Hematopoietic multipotent progenitor cell treated with erythropoietin and hydrocortisone succinate and interleukin-3 and kit ligand, for 6 days (in vitro differentiated cells): ENCODE results near the gene KLF9.

Experiments
- DNase-seq: peaks from one replicate; pipeline ENCODE4 v3.0.0-alpha.2; 2015

The KLF9 gene

DNA sequence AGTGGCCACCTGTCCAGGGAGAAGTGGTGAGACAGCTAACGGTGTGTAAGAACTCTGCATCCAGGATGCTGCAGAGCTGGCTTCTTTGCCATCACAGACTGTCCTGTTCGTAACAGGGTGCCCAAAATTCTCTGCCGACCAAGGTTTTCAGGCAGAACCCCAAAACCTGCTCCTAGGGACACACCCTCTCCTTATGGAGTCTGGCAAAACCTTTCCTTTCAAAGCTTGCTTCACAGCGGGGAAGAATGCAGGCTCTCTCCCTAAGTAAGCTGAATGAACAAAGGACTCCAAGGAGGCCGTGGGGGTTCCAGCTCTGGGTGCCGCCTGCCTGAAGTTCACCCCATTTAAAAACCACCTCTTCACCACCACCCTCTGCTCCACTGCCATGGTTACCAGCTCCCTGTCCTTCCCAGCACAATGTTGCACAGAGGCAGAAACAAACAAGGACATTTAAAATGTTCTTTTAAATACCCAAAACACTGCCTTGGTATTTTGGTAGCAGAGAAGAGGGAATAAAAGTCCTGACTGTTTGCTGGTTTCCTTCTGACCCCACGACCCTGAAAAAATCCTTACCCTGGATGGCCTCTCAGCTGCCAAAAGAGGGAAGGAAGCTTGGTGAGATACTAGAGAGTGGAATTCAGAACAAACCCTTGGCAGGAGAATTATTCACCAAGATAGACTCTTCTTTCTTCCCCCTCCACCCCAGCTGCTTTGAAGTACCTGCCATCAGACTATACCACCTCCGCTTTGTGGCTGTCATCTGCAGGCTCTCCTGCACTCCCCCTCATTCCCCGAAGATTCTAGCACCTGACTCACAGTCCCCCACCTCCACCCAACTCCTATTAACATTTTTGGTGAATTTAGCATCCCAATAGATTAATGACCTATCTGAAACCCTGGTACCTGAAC is 7.1 kb upstream of the KLF9 start:
- no peak for DNase-seq

GRCh38 chr9:70420441-70421271 is 6.2 kb upstream of the KLF9 start:
- DNase-seq, result peak; percentile 69

GRCh38 chr9:70419556-70420440 is 5.3 kb upstream of the KLF9 start:
- peak; percentile 98 for DNase-seq

DNA sequence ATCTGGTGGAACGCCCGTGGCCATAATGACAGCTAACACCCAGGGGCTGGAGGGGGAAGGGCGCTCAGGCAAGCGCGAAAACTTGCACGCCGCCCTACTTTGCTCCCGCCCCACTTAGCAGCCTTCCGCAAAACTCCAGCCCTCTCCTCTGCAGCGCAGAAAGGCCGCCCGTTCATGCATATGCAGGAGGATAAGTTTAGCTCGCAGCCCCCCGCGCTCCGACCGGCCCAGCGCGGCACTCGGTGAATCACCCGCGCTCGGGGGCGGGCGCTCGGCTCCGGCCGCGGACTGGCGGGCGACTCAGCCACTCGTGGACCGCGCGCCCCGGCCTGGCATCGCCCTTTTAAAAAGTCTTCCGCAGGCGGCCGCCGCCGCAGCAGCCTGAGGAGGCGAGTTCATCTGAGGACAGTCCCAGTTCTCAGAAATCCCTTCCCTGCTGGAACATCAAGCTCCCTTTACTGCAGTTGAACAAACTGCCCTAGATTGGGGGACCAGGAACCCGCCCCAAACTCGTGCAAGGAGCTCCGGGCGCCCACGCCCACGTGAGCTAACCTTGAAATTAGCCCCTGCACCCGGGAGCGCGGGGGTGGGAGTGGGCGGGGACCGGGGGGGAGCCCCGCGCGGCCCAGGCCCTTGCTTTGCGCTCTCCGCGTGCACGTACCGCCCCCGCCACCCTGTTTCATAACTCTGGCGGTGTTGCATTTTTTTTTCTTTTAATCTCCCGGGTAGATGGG is 4.5 kb upstream of the KLF9 start:
- DNase-seq, result peak; percentile 99

DNA sequence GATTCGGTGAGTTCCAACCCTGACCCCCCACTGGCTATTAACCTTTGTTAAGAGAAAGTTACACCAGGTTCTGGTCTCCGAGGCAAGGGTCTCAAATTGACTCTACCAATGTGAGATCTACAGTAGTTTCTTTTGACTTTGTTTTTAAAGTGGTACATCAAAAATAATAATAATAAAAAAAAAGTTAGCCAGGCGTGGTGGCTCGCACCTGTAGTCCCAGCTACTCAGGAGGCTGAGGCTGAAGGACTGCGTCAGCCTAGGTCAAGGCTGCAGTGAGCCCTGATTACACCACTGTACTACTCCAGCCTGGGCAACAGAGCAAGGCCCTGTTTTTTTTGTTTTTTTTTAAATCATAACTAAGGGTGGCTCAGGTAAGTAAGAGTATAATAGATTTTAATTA is 1.0 kb upstream of the KLF9 start:
- no peak for DNase-seq

- DNase-seq, result no peak
Observed at GRCh38 chr9:70415041-70415440, 584 bp upstream of the KLF9 start.

DNA sequence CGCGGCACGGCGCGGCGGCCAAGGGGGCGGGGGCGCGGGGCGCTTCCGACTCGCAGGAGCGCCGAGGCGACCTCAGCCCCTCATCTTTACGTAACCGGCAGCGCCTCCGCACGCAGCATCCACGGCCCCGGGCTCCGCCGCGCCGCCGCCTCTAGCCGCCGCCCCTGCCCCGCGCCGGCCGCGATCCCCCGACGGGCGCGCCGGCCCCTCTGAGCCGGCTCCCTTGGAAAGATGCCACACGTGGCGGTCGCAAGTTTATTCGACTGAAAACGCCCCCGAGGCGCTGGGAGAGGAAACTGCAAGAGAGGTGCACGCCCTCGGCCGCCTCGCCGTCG is 1.0 kb downstream of the KLF9 start:
- peak; percentile 87 for DNase-seq

DNA sequence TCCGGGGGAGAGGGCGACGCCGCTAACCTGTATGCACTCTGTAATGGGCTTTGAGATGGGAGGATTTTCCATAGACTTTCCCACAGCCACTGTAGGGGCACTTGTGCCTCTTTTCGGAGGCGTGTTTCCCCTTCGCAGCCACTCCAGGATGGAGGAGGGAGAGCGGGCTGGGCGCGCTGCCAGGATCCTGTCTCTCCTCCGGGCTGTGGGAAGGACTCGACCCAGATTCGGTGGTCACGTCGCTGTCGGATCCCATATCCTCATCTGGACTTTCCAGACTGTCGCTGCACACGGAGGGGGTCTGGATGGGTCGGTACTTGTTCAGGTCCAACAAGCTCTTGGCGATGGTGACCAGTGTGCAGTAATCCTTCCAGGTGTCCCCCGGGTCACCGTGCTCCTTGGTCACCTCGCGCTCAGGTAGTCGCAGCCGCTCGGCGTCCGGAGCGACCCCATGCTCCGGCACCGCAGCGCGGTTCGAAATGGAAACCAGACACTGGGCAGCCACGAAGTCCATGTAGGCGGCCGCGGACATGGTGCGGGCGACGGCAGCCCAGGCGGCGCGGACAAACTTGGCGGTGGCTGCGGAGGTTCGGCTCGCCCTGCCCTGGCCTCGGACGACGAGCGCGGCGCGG is 1.5 kb downstream of the KLF9 start:
- DNase-seq, result peak; percentile 67

GRCh38 chr9:70411930-70412831 is 2.3 kb downstream of the KLF9 start:
- DNase-seq, result peak; percentile 95

DNA sequence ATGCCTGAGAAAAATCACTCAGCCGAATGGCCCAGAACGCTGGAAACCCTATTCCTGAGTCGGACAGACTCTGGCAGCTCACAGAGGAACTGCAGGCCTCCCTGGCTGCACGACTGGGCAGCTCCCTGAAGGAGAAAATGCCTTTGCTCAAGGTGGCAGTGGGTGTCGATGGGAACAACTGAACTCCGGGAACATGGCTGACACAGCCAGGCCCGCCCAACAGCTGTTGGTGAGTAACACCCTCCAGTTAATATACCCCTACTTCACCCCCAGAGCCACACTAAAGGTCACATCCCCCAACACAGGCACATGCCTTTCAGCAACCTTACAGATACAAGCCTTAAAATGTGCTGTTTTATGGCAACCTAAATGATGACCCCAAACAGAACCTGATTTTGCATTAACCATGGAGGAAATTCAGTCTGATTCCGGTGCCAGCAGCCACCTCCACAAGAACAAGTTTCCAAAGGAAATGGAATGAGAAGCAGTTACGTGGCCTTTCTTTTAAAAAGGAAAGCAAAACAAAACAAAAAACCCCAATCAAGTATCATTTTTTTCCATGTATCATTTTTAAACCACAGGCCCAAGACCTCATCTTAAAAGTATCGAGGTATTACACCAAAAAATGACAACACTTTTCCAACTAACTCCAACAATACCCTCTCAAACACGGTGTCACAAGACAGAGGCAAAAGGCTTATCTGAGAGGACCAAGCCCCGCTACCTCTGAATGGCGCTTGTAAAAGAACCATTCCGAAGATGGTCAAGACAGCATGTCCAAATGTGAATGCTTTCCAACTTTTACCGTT is 3.1 kb downstream of the KLF9 start:
- DNase-seq, result peak; percentile 53

DNA sequence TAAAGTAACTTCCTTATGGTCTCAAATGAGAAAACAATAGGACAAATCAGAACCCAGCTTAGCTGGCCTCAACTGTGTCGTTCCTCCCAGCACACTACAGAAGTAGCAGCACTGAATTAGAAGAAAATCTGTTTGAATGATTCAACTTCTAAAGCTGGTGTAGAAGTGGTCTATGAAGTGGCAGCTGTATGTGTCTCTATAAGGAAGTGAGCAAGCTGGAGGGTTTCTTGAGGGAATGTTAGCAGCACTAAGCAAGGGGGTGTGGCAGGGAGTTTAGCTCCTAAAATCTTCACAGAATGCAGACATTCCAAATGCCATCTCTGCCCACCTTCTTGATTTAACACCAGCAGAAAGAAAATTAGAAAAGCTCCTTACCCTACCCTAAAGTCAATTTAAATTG is 4.1 kb downstream of the KLF9 start:
- peak; percentile 39 for DNase-seq

- DNase-seq, result no peak
Observed at GRCh38 chr9:70409800-70410199, 4.7 kb downstream of the KLF9 start.

GRCh38 chr9:70409280-70409679 is 5.2 kb downstream of the KLF9 start:
- no peak for DNase-seq

DNA sequence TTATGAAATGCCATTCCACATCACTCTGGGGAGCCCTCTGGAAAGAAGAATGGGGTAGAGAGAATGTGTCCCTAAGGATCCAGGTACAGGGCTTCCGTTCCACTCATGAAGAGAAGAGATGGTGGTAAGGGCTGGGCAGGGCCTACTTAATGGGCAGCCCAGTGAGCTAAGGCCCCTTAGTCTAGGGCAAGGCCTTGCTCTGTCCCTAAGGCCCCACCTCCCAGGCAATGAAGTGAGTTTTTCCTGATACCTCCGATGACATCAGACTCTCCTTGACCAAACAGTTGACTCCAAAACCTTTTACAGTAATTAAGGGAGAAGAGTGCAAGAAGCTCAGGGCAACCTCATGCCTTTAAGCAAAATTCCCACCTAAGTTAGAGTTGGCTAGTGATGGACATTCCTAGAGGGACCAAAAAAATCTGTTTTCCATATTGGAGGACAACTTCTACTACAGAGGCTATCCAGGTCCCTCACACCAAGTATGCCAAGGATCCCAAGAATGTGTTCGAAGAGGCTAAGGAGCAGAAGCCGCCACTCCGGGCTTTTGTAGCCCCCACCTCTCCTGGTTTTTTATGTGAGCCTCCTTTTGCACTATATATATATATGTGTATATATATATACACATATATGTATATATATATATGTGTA is 5.9 kb downstream of the KLF9 start:
- DNase-seq, result no peak

DNA sequence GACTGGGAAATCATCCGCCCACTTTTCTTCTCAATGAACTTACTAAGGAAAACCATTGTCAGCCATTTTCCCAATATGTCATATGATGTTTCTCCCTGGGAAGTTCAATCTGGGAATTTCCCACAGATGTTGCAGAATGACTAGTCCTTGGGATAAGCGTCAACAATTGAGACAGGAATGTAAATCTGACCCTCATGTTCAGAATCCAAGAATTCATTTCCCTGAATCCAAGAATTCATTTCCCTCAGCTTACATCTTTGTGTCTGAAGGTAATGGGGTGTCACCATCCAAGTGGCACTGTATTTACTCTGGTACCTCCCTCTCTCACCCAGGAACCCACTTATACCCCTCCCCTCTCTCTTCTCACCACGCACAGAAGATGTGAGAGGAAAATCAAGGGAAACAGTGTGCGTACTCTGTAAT is 7.4 kb downstream of the KLF9 start:
- DNase-seq, result no peak

DNA sequence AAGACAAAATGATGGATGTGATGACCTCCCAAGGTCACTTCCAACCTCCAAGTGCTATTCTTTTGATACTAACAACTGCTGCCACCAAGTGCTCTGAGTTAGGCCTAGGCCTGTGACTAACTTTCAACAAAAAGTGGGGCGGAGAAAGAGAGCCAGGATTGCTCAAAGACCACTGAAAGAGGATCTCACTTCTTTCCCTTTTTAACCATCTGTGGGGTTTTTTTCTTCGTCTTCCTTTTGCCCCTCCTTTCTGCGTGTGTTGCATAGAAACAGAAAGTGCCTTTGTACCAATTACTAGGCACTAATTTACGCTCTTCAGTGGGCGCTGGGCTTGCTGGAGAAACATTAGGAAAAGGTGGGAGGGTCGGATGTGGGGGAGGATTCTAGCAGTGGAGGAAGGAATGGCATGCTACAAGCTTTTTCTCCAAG is 8.0 kb downstream of the KLF9 start:
- peak; percentile 73 for DNase-seq

- no peak for DNase-seq
Observed at GRCh38 chr9:70405808-70406433, 8.5 kb downstream of the KLF9 start.

GRCh38 chr9:70404261-70404660 is 10.2 kb downstream of the KLF9 start:
- DNase-seq, result no peak

DNA sequence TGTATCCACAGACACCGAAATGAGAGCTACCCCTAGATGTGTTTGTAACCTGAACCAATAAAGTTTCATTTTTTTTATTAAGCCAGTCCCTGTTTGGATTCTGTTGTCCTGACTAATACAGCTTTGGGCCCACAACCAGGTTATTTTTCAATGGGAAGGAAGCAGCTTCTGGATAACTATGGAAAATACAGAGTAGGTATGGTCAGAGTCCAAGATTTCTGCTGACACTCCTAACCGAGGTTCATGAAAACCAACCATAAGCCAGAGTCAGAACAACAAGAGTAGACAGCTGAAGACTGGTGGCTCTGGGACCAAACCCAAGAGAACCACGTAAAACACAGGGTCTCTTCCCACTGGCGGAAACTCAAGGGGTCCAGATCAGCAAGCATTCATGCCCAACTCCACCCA is 10.8 kb downstream of the KLF9 start:
- no peak for DNase-seq
